Esophagus muscularis mucosa (tissue), 4 donors: ENCODE results near the gene SLC35F3.

ENCODE experiments used
- CTCF ChIP-seq, 3 experiments: fragments of 200-600 bp in 2 of 3; fragments of 450-650 bp in 1 of 3; sonication (generic) in 2 of 3; IDR thresholded peaks; one replicate each; pipeline ENCODE4 v1.5.1; 2017 to 2019; ENCODE audit warnings: antibody characterized with exemption in 3 of 3, mild to moderate bottlenecking in 2 of 3, moderate library complexity in 1 of 3
- EP300 ChIP-seq: sonication (generic); formaldehyde crosslinking; IDR thresholded peaks from one replicate; pipeline ENCODE4 v1.6.1; 2017; ENCODE audit warnings: antibody characterized with exemption
- POLR2A ChIP-seq: fragments of 450-650 bp; IDR thresholded peaks from one replicate; pipeline ENCODE4 v1.6.1; 2017; ENCODE audit warnings: antibody characterized with exemption, moderate library complexity, mild to moderate bottlenecking, low read depth

GRCh38 chr1:234144901-234145300, 240.4 kb downstream of the SLC35F3 start:
- TF ChIP-seq EP300 = no peak
- no peak for TF ChIP-seq POLR2A
- no peak for TF ChIP-seq CTCF (IDR thresholded peaks at IDR 0.05)
